Myocyte (in vitro differentiated cells): ENCODE data around the gene RSL1D1. TPM values are rescaled to one million over a fixed set of nuclear protein-coding genes. Genes with fewer than 3 reads are reported as not detected.
"Not testable (repeated sequence)": the region's sequence is repeated elsewhere in the genome, so short reads cannot be mapped to it uniquely, and the experiment has no call there.

Experiments used
- DNase-seq: peaks from one replicate; pipeline ENCODE4 v3.0.0-alpha.2; 2012; ENCODE audit warnings: low read depth
- total RNA-seq: library from RNA; depleted of rRNA; stranded (reverse); fragments of >200 nt; gene quantifications from 2 replicates; pipeline ENCODE4 v1.2.3, GENCODE V29; 2014

RSL1D1 gene
- total RNA-seq, 1 donor from 2014 or later = 260 TPM

- no peak for DNase-seq
Observed at GRCh38 chr16:11799017-11799381, 52.3 kb downstream of the RSL1D1 start.

- DNase-seq = no peak
Observed at GRCh38 chr16:11797957-11798299, 53.4 kb downstream of the RSL1D1 start.

GRCh38 chr16:11797166-11797956 is 54.0 kb downstream of the RSL1D1 start, which contains the start of gene ZC3H7A:
Gene ZC3H7A, minus strand, starts transcription at chr16:11797258. Its CDS starts 14,904 bp downstream, at chr16:11782354.
- peak; percentile 97 for DNase-seq

GRCh38 chr16:11796227-11797165 is 54.8 kb downstream of the RSL1D1 start:
- peak; percentile 55 for DNase-seq

- no peak for DNase-seq
Observed at GRCh38 chr16:11795887-11796226, 55.5 kb downstream of the RSL1D1 start.

GRCh38 chr16:11794996-11795886 is 56.1 kb downstream of the RSL1D1 start:
- DNase-seq = no peak

- no peak for DNase-seq
Observed at GRCh38 chr16:11794447-11794846, 56.9 kb downstream of the RSL1D1 start.

GRCh38 chr16:11793840-11794239 is 57.5 kb downstream of the RSL1D1 start:
- DNase-seq = peak; percentile 24

- DNase-seq = peak; percentile 22
Observed at GRCh38 chr16:11792410-11793241, 58.7 kb downstream of the RSL1D1 start.

- no peak for DNase-seq
Observed at GRCh38 chr16:11791144-11791828, 60.1 kb downstream of the RSL1D1 start.

- no peak for DNase-seq
Observed at GRCh38 chr16:11788914-11789313, 62.4 kb downstream of the RSL1D1 start.

GRCh38 chr16:11784980-11785599 is 66.3 kb downstream of the RSL1D1 start:
- DNase-seq = not testable (repeated sequence)

GRCh38 chr16:11784381-11784780 is 67.0 kb downstream of the RSL1D1 start:
- DNase-seq = not testable (repeated sequence)

GRCh38 chr16:11784038-11784369 is 67.3 kb downstream of the RSL1D1 start:
- no peak for DNase-seq

Other genes starting within 250 kb of the RSL1D1 start
- 14.4 and 15.4 TPM in 2 replicates for gene SNN, start 183.1 kb downstream of the RSL1D1 start, total RNA-seq
- 24.5 and 33.8 TPM in 2 replicates for gene TXNDC11, start 108.7 kb downstream of the RSL1D1 start, total RNA-seq
- 28.2 and 48.2 TPM in 2 replicates for gene ZC3H7A, start 54.3 kb downstream of the RSL1D1 start, total RNA-seq
- gene GSPT1, start 64.4 kb upstream of the RSL1D1 start, total RNA-seq = 104 and 111 TPM in 2 replicates
- 1.1 and 1.3 TPM in 2 replicates for gene NPIPB2, start 90.5 kb upstream of the RSL1D1 start, total RNA-seq
- gene TNFRSF17, start 113.7 kb upstream of the RSL1D1 start, total RNA-seq = not detected in 2 replicates
- 13.6 and 14.1 TPM in 2 replicates for gene SNX29, start 125.2 kb upstream of the RSL1D1 start, total RNA-seq